GM18909 (cell line): ENCODE data around the gene LETMD1.
"Not testable (repeated sequence)": the region's sequence is repeated elsewhere in the genome, so short reads cannot be mapped to it uniquely, and the experiment has no call there.

ENCODE experiments used
- ATAC-seq: cut with Tn5 transposase; IDR thresholded peaks from one replicate; pipeline ENCODE4 v1.9.1; 2021; ENCODE audit warnings: mild to moderate bottlenecking; ENCODE audit not compliant: unreplicated experiment, poor library complexity

LETMD1 gene

GRCh38 chr12:51047655-51048540 is at the start of gene LETMD1:
LETMD1 (plus strand) TSS chr12:51048327; CDS start chr12:51048357, 30 bp downstream.
- ATAC-seq, result peak; percentile 94

GRCh38 chr12:50999093-50999492 is 49.0 kb upstream of the LETMD1 start:
- ATAC-seq, result no peak

- no peak for ATAC-seq
Measured at GRCh38 chr12:51000245-51000644, 47.9 kb upstream of the LETMD1 start.

GRCh38 chr12:51001799-51002198 is 46.3 kb upstream of the LETMD1 start:
- no peak for ATAC-seq

- no peak for ATAC-seq
Measured at GRCh38 chr12:51004504-51004903, 43.6 kb upstream of the LETMD1 start.

- no peak for ATAC-seq
Measured at GRCh38 chr12:51005030-51005429, 43.1 kb upstream of the LETMD1 start.

GRCh38 chr12:51005671-51006070 is 42.5 kb upstream of the LETMD1 start:
- ATAC-seq, result no peak

GRCh38 chr12:51008329-51009055 is 39.6 kb upstream of the LETMD1 start:
- ATAC-seq, result no peak

GRCh38 chr12:51009056-51009440 is 39.1 kb upstream of the LETMD1 start:
- no peak for ATAC-seq

- no peak for ATAC-seq
Measured at GRCh38 chr12:51011955-51012354, 36.2 kb upstream of the LETMD1 start.

- ATAC-seq, result no peak
Measured at GRCh38 chr12:51012570-51013236, 35.4 kb upstream of the LETMD1 start.

GRCh38 chr12:51013441-51013840 is 34.7 kb upstream of the LETMD1 start:
- ATAC-seq, result no peak

GRCh38 chr12:51014467-51014866 is 33.7 kb upstream of the LETMD1 start:
- ATAC-seq, result not testable (repeated sequence)

- ATAC-seq, result no peak
Measured at GRCh38 chr12:51017452-51017851, 30.7 kb upstream of the LETMD1 start.

- ATAC-seq, result no peak
Measured at GRCh38 chr12:51018956-51019355, 29.2 kb upstream of the LETMD1 start.

GRCh38 chr12:51019927-51020326 is 28.2 kb upstream of the LETMD1 start:
- no peak for ATAC-seq

- no peak for ATAC-seq
Measured at GRCh38 chr12:51020448-51021182, 27.5 kb upstream of the LETMD1 start.

- no peak for ATAC-seq
Measured at GRCh38 chr12:51021694-51022093, 26.4 kb upstream of the LETMD1 start.

GRCh38 chr12:51023625-51024382 is 24.3 kb upstream of the LETMD1 start:
- no peak for ATAC-seq
